HCT116 (cell line): ENCODE results near the gene HAAO. TPM values are rescaled to one million over a fixed set of nuclear protein-coding genes. Genes with fewer than 3 reads are reported as not detected.

Experiments used
- ATAC-seq: fragments of 200-7000 bp; cut with Tn5 transposase; 2 replicates; pipeline ENCODE4 v1.9.1; 2020; ENCODE audit warnings: mild to moderate bottlenecking, moderate library complexity
- BruUV-seq: library from RNA; stranded (reverse); fragments of 400-500 nt; replicated peaks from 2 replicates; lab custom pipeline; 2021; lab: Mats Ljungman, UMichigan
- CTCF ChIA-PET: fragments of 300-600 bp; sonication (Branson Sonifier 250); formaldehyde crosslinking; loops from one replicate; lab custom pipeline; 2021; ENCODE audit warnings: antibody characterized with exemption; lab: Charles Lee
- POLR2A ChIA-PET: fragments of 300-600, 350-600 bp; sonication (Branson Sonifier 250); formaldehyde crosslinking; loops from one replicate; lab custom pipeline; 2021; ENCODE audit warnings: antibody characterized with exemption; lab: Charles Lee
- RAD21 ChIA-PET, 2 experiments: fragments of 300-600 bp; sonication (Branson Sonifier 250); formaldehyde crosslinking; loops; one replicate each; lab custom pipeline; 2023; ENCODE audit warnings: low total read pairs in 2 of 2; ENCODE audit not compliant: uncharacterized antibody in 2 of 2, unreplicated experiment in 2 of 2, low non-redundant PET in 1 of 2; lab: Charles Lee
- DNase-seq: peaks from one replicate; pipeline ENCODE4 v3.0.0-alpha.2; 2010; ENCODE audit warnings: low read depth, low spot score
- H2AFZ ChIP-seq: fragments of 200-600 bp; shearing (Covaris generic), sonication (generic); 2 replicates; pipeline ENCODE4 v1.6.1; 2017; ENCODE audit warnings: low read depth, mixed run types, mixed read lengths, antibody characterized with exemption, low read length; ENCODE audit not compliant: poor library complexity, severe bottlenecking
- H3K27ac ChIP-seq: 2 replicates; pipeline ENCODE4 v1.5.1; 2012; ENCODE audit warnings: low read depth, low read length
- H3K27me3 ChIP-seq: fragments of 200-600 bp; sonication (generic); 2 replicates; pipeline ENCODE4 v1.6.1; 2016; ENCODE audit warnings: mixed run types, low read length, mixed read lengths; ENCODE audit not compliant: insufficient read depth
- H3K36me3 ChIP-seq, 2 experiments: fragments of 200-500 bp in 1 of 2; fragments of 200-600 bp in 1 of 2; sonication (Bioruptor generic) in 1 of 2; sonication (generic) in 1 of 2; 2 replicates each; pipeline versions ENCODE4 v1.5.1 to v1.6.1; 2014 to 2016; ENCODE audit warnings: low read length in 2 of 2, inconsistent platforms in 1 of 2, mixed read lengths in 1 of 2, mixed run types in 1 of 2; ENCODE audit not compliant: insufficient read depth in 2 of 2, control insufficient read depth in 1 of 2
- H3K4me1 ChIP-seq, 2 experiments: fragments of 200-600 bp in 1 of 2; sonication (generic) in 1 of 2; 2 replicates each; pipeline versions ENCODE4 v1.5.1 to v1.6.1; 2012 to 2017; ENCODE audit warnings: low read length in 2 of 2, inconsistent platforms in 1 of 2, mild to moderate bottlenecking in 1 of 2, mixed read lengths in 1 of 2, mixed run types in 1 of 2, moderate library complexity in 1 of 2; ENCODE audit not compliant: insufficient read depth in 2 of 2, control insufficient read depth in 1 of 2
- H3K4me2 ChIP-seq: fragments of 200-600 bp; sonication (generic); 2 replicates; pipeline ENCODE4 v1.6.1; 2017; ENCODE audit warnings: mixed run types, low read length, mixed read lengths
- H3K4me3 ChIP-seq, 2 experiments: fragments of 200-600 bp in 1 of 2; sonication (generic) in 1 of 2; replicated peaks in 1 of 2; 2 replicates each; pipeline ENCODE4 v1.5.1; 2011 to 2016; ENCODE audit warnings: low read length in 2 of 2, control low read depth in 1 of 2, low read depth in 1 of 2, mild to moderate bottlenecking in 1 of 2, mixed read lengths in 1 of 2, mixed run types in 1 of 2
- H3K79me2 ChIP-seq: fragments of 200-600 bp; sonication (generic); 2 replicates; pipeline ENCODE4 v1.6.1; 2017; ENCODE audit warnings: mild to moderate bottlenecking, mixed run types, low read length, moderate library complexity, mixed read lengths; ENCODE audit not compliant: insufficient read depth
- H3K9ac ChIP-seq: fragments of 200-600 bp; sonication (generic); 2 replicates; pipeline ENCODE4 v1.6.1; 2016; ENCODE audit warnings: low read length, mixed read lengths
- H3K9me2 ChIP-seq: fragments of 200-600 bp; sonication (generic), shearing (Covaris generic); 2 replicates; pipeline ENCODE4 v1.6.1; 2017; ENCODE audit warnings: mixed run types, mild to moderate bottlenecking, moderate library complexity; ENCODE audit not compliant: insufficient read depth
- H3K9me3 ChIP-seq, 2 experiments: fragments of 200-500 bp in 1 of 2; fragments of 200-600 bp in 1 of 2; sonication (Bioruptor generic) in 1 of 2; sonication (generic) in 1 of 2; 2 replicates each; pipeline ENCODE4 v1.6.1; 2014 to 2017; ENCODE audit warnings: low read length in 2 of 2, mixed read lengths in 2 of 2, inconsistent platforms in 1 of 2, low read depth in 1 of 2, mild to moderate bottlenecking in 1 of 2, mixed run types in 1 of 2, moderate library complexity in 1 of 2; ENCODE audit not compliant: control insufficient read depth in 1 of 2, insufficient read depth in 1 of 2
- H4K20me1 ChIP-seq: fragments of 200-600 bp; sonication (generic), shearing (Covaris generic); 2 replicates; pipeline ENCODE4 v1.6.1; 2017; ENCODE audit warnings: mixed run types, mild to moderate bottlenecking, moderate library complexity; ENCODE audit not compliant: insufficient read depth
- ATF3 ChIP-seq: IDR thresholded peaks from 2 replicates; pipeline ENCODE4 v1.6.1; 2012
- CBX3 ChIP-seq: IDR thresholded peaks from 2 replicates; pipeline ENCODE4 v1.6.1; 2012; ENCODE audit warnings: low read depth
- FOSL1 ChIP-seq: IDR thresholded peaks from 2 replicates; pipeline ENCODE4 v1.6.1; 2012; ENCODE audit warnings: low read depth
- REST ChIP-seq: IDR thresholded peaks from 2 replicates; pipeline ENCODE4 v1.6.1; 2012; ENCODE audit warnings: low read depth
- YY1 ChIP-seq: IDR thresholded peaks from 2 replicates; pipeline ENCODE4 v1.6.1; 2011; ENCODE audit warnings: low read length, low read depth, moderate library complexity, mild to moderate bottlenecking; ENCODE audit not compliant: insufficient replicate concordance; ENCODE audit errors: extremely low read depth
- ZNF274 ChIP-seq: fragments of 200-500 bp; sonication (Bioruptor generic); IDR thresholded peaks from 2 replicates; pipeline ENCODE4 v1.6.1; 2014; ENCODE audit warnings: mild to moderate bottlenecking, low read depth, low read length, inconsistent platforms
- intact Hi-C: fragments of 100-400 bp; cut with micrococcal nuclease; formaldehyde crosslinking; loops from 2 replicates; pipeline ENCODE4 v1.10.0; 2022
- total RNA-seq: library from RNA; stranded (reverse); gene quantifications from one replicate; pipeline ENCODE4 v1.2.1, GENCODE V29; 2021; ENCODE audit not compliant: unreplicated experiment
- TF ChIP-seq, protein P1 (sequence below): IDR thresholded peaks from 2 replicates; pipeline ENCODE4 v1.6.1; 2011; ENCODE audit warnings: mild to moderate bottlenecking, low read length, moderate library complexity; ENCODE audit not compliant: insufficient replicate concordance; ENCODE audit errors: extremely low read depth

The HAAO gene
- total RNA-seq, 1 experiment from 2014 or later = not detected

- Histone ChIP-seq H3K9me2 (no peaks in the 10 kb centered on the region), H3K36me3 (no peaks in the 10 kb centered on the region), H2AFZ (no peak overlapping the region), H3K4me2 (no peak overlapping the region), H3K79me2 (no peaks in the 10 kb centered on the region), H3K9me3 (no peaks in the 10 kb centered on the region), H3K27ac (no peak overlapping the region), H3K4me3 (no peak overlapping the region), H3K27me3 (no peaks in the 10 kb centered on the region), H3K4me1 (peaks cover 7 to 20% of the 10 kb centered on the region in 2 experiments), H4K20me1 (no peaks in the 10 kb centered on the region), H3K9ac (no peak overlapping the region)
- RAD21 ChIA-PET = no interaction called here
- POLR2A ChIA-PET = no interaction called here
- no peak for TF ChIP-seq ATF3
- TF ChIP-seq, protein P1, sequence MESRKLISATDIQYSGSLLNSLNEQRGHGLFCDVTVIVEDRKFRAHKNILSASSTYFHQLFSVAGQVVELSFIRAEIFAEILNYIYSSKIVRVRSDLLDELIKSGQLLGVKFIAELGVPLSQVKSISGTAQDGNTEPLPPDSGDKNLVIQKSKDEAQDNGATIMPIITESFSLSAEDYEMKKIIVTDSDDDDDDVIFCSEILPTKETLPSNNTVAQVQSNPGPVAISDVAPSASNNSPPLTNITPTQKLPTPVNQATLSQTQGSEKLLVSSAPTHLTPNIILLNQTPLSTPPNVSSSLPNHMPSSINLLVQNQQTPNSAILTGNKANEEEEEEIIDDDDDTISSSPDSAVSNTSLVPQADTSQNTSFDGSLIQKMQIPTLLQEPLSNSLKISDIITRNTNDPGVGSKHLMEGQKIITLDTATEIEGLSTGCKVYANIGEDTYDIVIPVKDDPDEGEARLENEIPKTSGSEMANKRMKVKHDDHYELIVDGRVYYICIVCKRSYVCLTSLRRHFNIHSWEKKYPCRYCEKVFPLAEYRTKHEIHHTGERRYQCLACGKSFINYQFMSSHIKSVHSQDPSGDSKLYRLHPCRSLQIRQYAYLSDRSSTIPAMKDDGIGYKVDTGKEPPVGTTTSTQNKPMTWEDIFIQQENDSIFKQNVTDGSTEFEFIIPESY = no peak
- no peak for TF ChIP-seq CBX3
- TF ChIP-seq ZNF274 = no peak
- TF ChIP-seq FOSL1 = no peak
- TF ChIP-seq REST = no peak
- no peak for TF ChIP-seq YY1
- no TSS peak for BruUV-seq
- ATAC-seq = no peak
- intact Hi-C loops = no loop called here
- CTCF ChIA-PET = no interaction called here
- no peak for DNase-seq
Observed at GRCh38 chr2:42806786-42807185, 14.4 kb upstream of the HAAO start.
